NCI-H2227 (cell line): ENCODE data around the gene SORL1-AS1.

Source experiments
- DNase-seq: peaks from one replicate; lab custom pipeline; 2025; ENCODE audit not compliant: unreplicated experiment; lab: John Stamatoyannopoulos, UW

Gene SORL1-AS1

GRCh38 chr11:121405646-121406045 is 47.1 kb downstream of the SORL1-AS1 start:
- no peak for DNase-seq

- no peak for DNase-seq
Measured at GRCh38 chr11:121394785-121395184, 58.0 kb downstream of the SORL1-AS1 start.

GRCh38 chr11:121393855-121394254 is 58.9 kb downstream of the SORL1-AS1 start:
- no peak for DNase-seq

- no peak for DNase-seq
Measured at GRCh38 chr11:121391914-121392313, 60.9 kb downstream of the SORL1-AS1 start.

GRCh38 chr11:121389651-121390050 is 63.1 kb downstream of the SORL1-AS1 start:
- DNase-seq: peak; percentile 67
